Fibroblast of lung (primary cell): ENCODE data around the gene TRIM3. TPM values are rescaled to one million over a fixed set of nuclear protein-coding genes. Genes with fewer than 3 reads are reported as not detected.
A peak's percentile ranks its signal among the peaks of the same experiment; 100 is the strongest.

Source experiments
- DNase-seq, 2 donors: peaks; one replicate each; pipeline versions ENCODE4 v3.0.0 to v3.0.0-alpha.2; 2010; ENCODE audit warnings: low read depth in 2 of 2
- H2AFZ ChIP-seq: 2 replicates; pipeline ENCODE4 v1.5.1; 2012; ENCODE audit warnings: low read length, control low read depth, inconsistent platforms
- H3K27ac ChIP-seq: 2 replicates; pipeline ENCODE4 v1.5.1; 2011; ENCODE audit warnings: low read length, control low read depth; ENCODE audit not compliant: insufficient read depth
- H3K27me3 ChIP-seq: 2 replicates; pipeline ENCODE4 v1.5.1; 2011; ENCODE audit warnings: mild to moderate bottlenecking, low read length; ENCODE audit not compliant: control insufficient read depth, insufficient read depth
- H3K36me3 ChIP-seq: 2 replicates; pipeline ENCODE4 v1.5.1; 2011; ENCODE audit warnings: low read length; ENCODE audit not compliant: control insufficient read depth, insufficient read depth
- H3K4me1 ChIP-seq: 2 replicates; pipeline ENCODE4 v1.5.1; 2011; ENCODE audit warnings: low read length; ENCODE audit not compliant: control insufficient read depth, insufficient read depth; ENCODE audit errors: extremely low read depth
- H3K4me2 ChIP-seq: 2 replicates; pipeline ENCODE4 v1.5.1; 2011; ENCODE audit warnings: low read length, control low read depth; ENCODE audit not compliant: insufficient read depth; ENCODE audit errors: extremely low read depth
- H3K4me3 ChIP-seq, 4 experiments: fragments of 200-600 bp in 1 of 4; sonication (generic) in 1 of 4; replicated peaks in 1 of 4; 2 replicates each; pipeline ENCODE4 v1.5.1; 2011 to 2016; ENCODE audit warnings: low read length in 4 of 4, low read depth in 3 of 4, mild to moderate bottlenecking in 3 of 4, control low read depth in 2 of 4, inconsistent platforms in 1 of 4, mixed read lengths in 1 of 4; ENCODE audit not compliant: insufficient read depth in 1 of 4; ENCODE audit errors: control extremely low read depth in 1 of 4
- H3K79me2 ChIP-seq: 2 replicates; pipeline ENCODE4 v1.5.1; 2012; ENCODE audit warnings: mild to moderate bottlenecking, low read length, inconsistent platforms; ENCODE audit not compliant: control insufficient read depth, insufficient read depth
- H3K9ac ChIP-seq: 2 replicates; pipeline ENCODE4 v1.5.1; 2011; ENCODE audit warnings: mild to moderate bottlenecking, low read length, control low read depth; ENCODE audit not compliant: insufficient read depth
- H3K9me3 ChIP-seq: 2 replicates; pipeline ENCODE4 v1.5.1; 2012; ENCODE audit warnings: low read depth, low read length; ENCODE audit not compliant: control insufficient read depth, insufficient read depth
- H4K20me1 ChIP-seq: 2 replicates; pipeline ENCODE4 v1.5.1; 2011; ENCODE audit warnings: low read length; ENCODE audit not compliant: control insufficient read depth, insufficient read depth; ENCODE audit errors: extremely low read depth
- CTCF ChIP-seq, 2 donors: IDR thresholded peaks in 1 of 2; conservative IDR thresholded peaks in 1 of 2; 1 replicate in 1 of 2; 2 replicates in 1 of 2; pipeline ENCODE4 v1.5.1; 2011 to 2012; ENCODE audit warnings: low read length in 2 of 2, control low read depth in 1 of 2, inconsistent platforms in 1 of 2, low read depth in 1 of 2, mild to moderate bottlenecking in 1 of 2
- EZH2 ChIP-seq: IDR thresholded peaks from 2 replicates; pipeline ENCODE4 v1.5.1; 2012; ENCODE audit warnings: low read length, control low read depth, mild to moderate bottlenecking; ENCODE audit errors: missing control alignments
- polyA plus RNA-seq, 2 donors: library from polyadenylated mRNA; depleted of rRNA in 1 of 2; stranded (reverse) in 1 of 2; unstranded in 1 of 2; fragments of >200 nt; gene quantifications; 2 replicates each; pipeline ENCODE4 v1.2.1, GENCODE V29; 2011 to 2012; ENCODE audit warnings: missing spikeins in 1 of 2
- total RNA-seq: library from RNA; depleted of rRNA; stranded (reverse); fragments of >200 nt; gene quantifications from 2 replicates; pipeline ENCODE4 v1.2.1, GENCODE V29; 2014

The TRIM3 gene
- total and polyA plus RNA-seq, 2 donors (not counting 1 experiment from before 2014, with no cell fraction given): 11.4 to 29.7 TPM

GRCh38 chr11:6418557-6419008 is 55.2 kb downstream of the TRIM3 start:
- no peak for TF ChIP-seq CTCF (conservative IDR thresholded peaks at IDR 0.05 in 1 of 2, IDR thresholded peaks at IDR 0.05 in 1 of 2; ENCODE audit: low read depth in 1 of 2, low read length in 2 of 2)
- no peak for TF ChIP-seq EZH2
- no peak overlapping the region for H3K27ac ChIP-seq
- no peaks in the 10 kb centered on the region for H3K27me3 ChIP-seq
- H2AFZ ChIP-seq: peak overlapping the region; percentile 43
- H3K4me2 ChIP-seq: peak overlapping the region; percentile 77
- no peak for DNase-seq
- H4K20me1 ChIP-seq: peaks cover 2% of the 10 kb centered on the region
- H3K4me3 ChIP-seq: peak overlapping the region; percentile 71 to 78 (median 75)
- peaks cover 3% of the 10 kb centered on the region for H3K79me2 ChIP-seq
- H3K36me3 ChIP-seq: no peaks in the 10 kb centered on the region
- no peaks in the 10 kb centered on the region for H3K9me3 ChIP-seq
- peaks cover 5% of the 10 kb centered on the region for H3K4me1 ChIP-seq
- peak overlapping the region; percentile 75 for H3K9ac ChIP-seq

- no peaks in the 10 kb centered on the region for H3K27me3 ChIP-seq
- peak overlapping the region; percentile 71 to 78 (median 75) for H3K4me3 ChIP-seq
- DNase-seq: no peak
- no peak for TF ChIP-seq EZH2
- TF ChIP-seq CTCF (conservative IDR thresholded peaks at IDR 0.05 in 1 of 2, IDR thresholded peaks at IDR 0.05 in 1 of 2; ENCODE audit: low read depth in 1 of 2, low read length in 2 of 2): no peak
- H3K79me2 ChIP-seq: peaks cover 3% of the 10 kb centered on the region
- peaks cover 2% of the 10 kb centered on the region for H4K20me1 ChIP-seq
- no peak overlapping the region for H3K27ac ChIP-seq
- no peaks in the 10 kb centered on the region for H3K36me3 ChIP-seq
- peak overlapping the region; percentile 75 for H3K9ac ChIP-seq
- no peaks in the 10 kb centered on the region for H3K9me3 ChIP-seq
- peak overlapping the region; percentile 77 for H3K4me2 ChIP-seq
- peaks cover 5% of the 10 kb centered on the region for H3K4me1 ChIP-seq
- H2AFZ ChIP-seq: peak overlapping the region; percentile 30
Measured at GRCh38 chr11:6417907-6418556, 55.7 kb downstream of the TRIM3 start.

DNA sequence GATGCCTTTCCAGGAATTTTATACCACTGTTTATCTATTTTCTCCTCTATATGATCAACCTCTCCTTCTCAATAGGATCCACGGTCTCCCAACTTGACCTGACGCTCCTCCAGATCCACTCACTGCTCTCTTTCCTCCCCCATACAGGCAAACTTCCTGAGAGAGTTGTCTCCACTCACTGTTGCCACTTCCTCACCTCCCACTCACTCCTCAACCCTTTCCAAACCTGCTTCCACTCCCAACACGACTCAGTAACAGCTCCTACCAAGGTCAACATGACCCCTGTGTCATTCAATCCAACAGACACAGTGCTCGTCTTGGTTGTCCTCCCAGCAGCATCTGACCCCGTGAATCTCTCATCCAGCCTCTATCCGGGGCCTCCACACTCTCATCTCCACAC is 57.9 kb downstream of the TRIM3 start:
- Histone ChIP-seq H3K79me2 (peaks cover 3% of the 10 kb centered on the region), H3K9me3 (no peaks in the 10 kb centered on the region), H3K27ac (no peak overlapping the region), H3K36me3 (peaks cover under 1% of the 10 kb centered on the region), H3K4me3 (no peak overlapping the region), H2AFZ (no peak overlapping the region), H3K4me1 (peaks cover 5% of the 10 kb centered on the region), H3K9ac (no peak overlapping the region), H4K20me1 (peaks cover 2% of the 10 kb centered on the region), H3K4me2 (no peak overlapping the region), H3K27me3 (no peaks in the 10 kb centered on the region)
- no peak for TF ChIP-seq CTCF (conservative IDR thresholded peaks at IDR 0.05 in 1 of 2, IDR thresholded peaks at IDR 0.05 in 1 of 2; ENCODE audit: low read depth in 1 of 2, low read length in 2 of 2)
- TF ChIP-seq EZH2: no peak
- no peak for DNase-seq
